HepG2 (cell line): Measurements from ENCODE around the gene RDH11. TPM values are rescaled to one million over a fixed set of nuclear protein-coding genes. Genes with fewer than 3 reads are reported as not detected.

Source experiments
- ATAC-seq: fragments of 200-7000 bp; cut with Tn5 transposase; 3 replicates; pipeline ENCODE4 v1.9.1; 2020; ENCODE audit warnings: mild to moderate bottlenecking, moderate library complexity
- BruUV-seq: library from RNA; stranded (reverse); fragments of 400-500 nt; replicated peaks from 2 replicates; lab custom pipeline; 2021; lab: Mats Ljungman, UMichigan
- CTCF ChIA-PET: fragments of 300-600 bp; formaldehyde crosslinking; extraction: SDS; loops from one replicate; lab custom pipeline; 2021; ENCODE audit warnings: low total read pairs, inconsistent platforms, low intra/inter-chr PET ratio; lab: Yijun Ruan, JAX
- POLR2A ChIA-PET: fragments of 350-600 bp; sonication (Branson Sonifier 250); formaldehyde crosslinking; loops from one replicate; lab custom pipeline; 2020; ENCODE audit warnings: antibody characterized with exemption, inconsistent platforms; lab: Yijun Ruan, JAX
- DNase-seq: peaks from one replicate; pipeline ENCODE4 v3.0.0-alpha.2; 2015; ENCODE audit warnings: low spot score
- FAIRE-seq: peaks from 3 replicates; lab custom pipeline; 2011; peaks lifted over from hg19 to GRCh38; lab: Jason Lieb, UNC
- H2AFZ ChIP-seq: one replicate; pipeline ENCODE4 v1.6.1; 2011; ENCODE audit warnings: low read length, inconsistent platforms
- H3K27ac ChIP-seq: fragments of 300-600 bp; 3 replicates; pipeline ENCODE4 v1.8.0; 2011; ENCODE audit warnings: mixed run types, mild to moderate bottlenecking, mixed read lengths, low read length, inconsistent platforms; ENCODE audit not compliant: insufficient read depth; ENCODE audit errors: extremely low read length
- H3K27me3 ChIP-seq, 2 experiments: fragments of 200-600 bp in 1 of 2; 2 replicates in 1 of 2; 3 replicates in 1 of 2; pipeline versions ENCODE4 v1.6.0 to v1.8.0; 2011; ENCODE audit warnings: low read length in 2 of 2, mild to moderate bottlenecking in 2 of 2, moderate library complexity in 2 of 2, inconsistent platforms in 1 of 2; ENCODE audit not compliant: insufficient read depth in 2 of 2, control insufficient read depth in 1 of 2
- H3K36me3 ChIP-seq, 2 experiments: fragments of 200-600 bp in 1 of 2; replicated peaks in 1 of 2; 2 replicates in 1 of 2; 3 replicates in 1 of 2; pipeline versions ENCODE4 v1.5.1 to v1.8.0; 2011; ENCODE audit warnings: low read length in 2 of 2, inconsistent platforms in 1 of 2; ENCODE audit not compliant: insufficient read depth in 2 of 2, control insufficient read depth in 1 of 2
- H3K4me1 ChIP-seq: 2 replicates; pipeline ENCODE4 v1.5.1; 2012; ENCODE audit warnings: low read length, inconsistent platforms; ENCODE audit not compliant: insufficient read depth
- H3K4me2 ChIP-seq: 2 replicates; pipeline ENCODE4 v1.6.0; 2011; ENCODE audit warnings: low read depth, low read length, inconsistent platforms
- H3K4me3 ChIP-seq, 3 experiments: fragments of 200-600 bp in 1 of 3; sonication (generic), shearing (Covaris generic) in 1 of 3; replicated peaks in 1 of 3; 2 replicates each; pipeline ENCODE4 v1.5.1; 2011 to 2016; ENCODE audit warnings: low read length in 3 of 3, inconsistent platforms in 2 of 3, low read depth in 2 of 3, mild to moderate bottlenecking in 2 of 3, control low read depth in 1 of 3, mixed read lengths in 1 of 3; ENCODE audit not compliant: insufficient read depth in 1 of 3
- H3K79me2 ChIP-seq: one replicate; pipeline ENCODE4 v1.6.1; 2011; ENCODE audit warnings: low read length, inconsistent platforms; ENCODE audit not compliant: insufficient read depth
- H3K9ac ChIP-seq: 2 replicates; pipeline ENCODE4 v1.6.0; 2011; ENCODE audit warnings: mild to moderate bottlenecking, low read depth, low read length, inconsistent platforms; ENCODE audit not compliant: insufficient read depth
- H3K9me3 ChIP-seq: 2 replicates; pipeline ENCODE4 v1.5.1; 2012; ENCODE audit warnings: mild to moderate bottlenecking, low read length
- H4K20me1 ChIP-seq: 2 replicates; pipeline ENCODE4 v1.6.0; 2011; ENCODE audit warnings: inconsistent platforms, mild to moderate bottlenecking, low read length, moderate library complexity; ENCODE audit not compliant: insufficient read depth
- CSRNP1 ChIP-seq: sonication (generic); formaldehyde crosslinking; IDR thresholded peaks from 2 replicates; pipeline ENCODE4 v1.8.1; 2023; ENCODE audit warnings: mild to moderate bottlenecking, missing genetic modification reagents
- ZNF136 ChIP-seq: sonication (generic); formaldehyde crosslinking; IDR thresholded peaks from 2 replicates; pipeline ENCODE4 v1.8.1; 2022; ENCODE audit warnings: low read depth, mild to moderate bottlenecking, moderate library complexity, missing genetic modification reagents
- ZNF737 ChIP-seq: sonication (generic); formaldehyde crosslinking; IDR thresholded peaks from 2 replicates; pipeline ENCODE4 v1.5.0; 2020; ENCODE audit warnings: missing genetic modification reagents, mild to moderate bottlenecking, borderline replicate concordance
- ZNF746 ChIP-seq: sonication (generic); formaldehyde crosslinking; IDR thresholded peaks from 2 replicates; pipeline ENCODE4 v1.8.0; 2022; ENCODE audit warnings: mild to moderate bottlenecking, missing genetic modification reagents
- WGBS: methylation state at CpG from one replicate; pipeline ENCODE4 v1.1.6; 2017; ENCODE audit warnings: low lambda C conversion rate; 5-methylcytosine and 5-hydroxymethylcytosine counted together
- in situ Hi-C: cut with HindIII; loops from 2 replicates; pipeline ENCODE4 v1.10.0; 2017; ENCODE audit warnings: low pct_unique_long_range_greater_than_20kb; ENCODE audit not compliant: extremely low pct_ligation_motif_present
- intact Hi-C: fragments of 100-400 bp; cut with micrococcal nuclease; formaldehyde crosslinking; loops from one replicate; pipeline ENCODE4 v1.10.0; 2022; ENCODE audit not compliant: unreplicated experiment
- polyA plus RNA-seq, 8 experiments: library from polyadenylated mRNA; depleted of rRNA in 3 of 8; stranded (reverse) in 7 of 8; unstranded in 1 of 8; fragments of >200 nt; fragmentation: Illumina TruSeq in 4 of 8; extraction: Trizol in 4 of 8; gene quantifications; 2 replicates each; pipeline versions ENCODE4 v1.2.1 to v1.2.3, GENCODE V29; 2011 to 2016; ENCODE audit warnings: low read depth in 4 of 8, missing spikeins in 1 of 8, mixed read lengths in 1 of 8; ENCODE audit not compliant: insufficient read depth in 1 of 8
- total RNA-seq, 5 experiments: library from RNA; depleted of rRNA; stranded (reverse); fragments of >200 nt; fragmentation: Illumina TruSeq; extraction: Trizol; gene quantifications; 2 replicates each; pipeline ENCODE4 v1.2.3, GENCODE V29; 2016; ENCODE audit warnings: low read depth in 1 of 5
- TF ChIP-seq, protein P1 (sequence below): sonication (generic); formaldehyde crosslinking; IDR thresholded peaks from 2 replicates; pipeline ENCODE4 v1.4.0; 2020; ENCODE audit warnings: missing genetic modification reagents, mild to moderate bottlenecking, borderline replicate concordance
- TF ChIP-seq, protein P2 (sequence below): sonication (generic); formaldehyde crosslinking; IDR thresholded peaks from 2 replicates; pipeline ENCODE4 v1.5.1; 2020; ENCODE audit warnings: missing genetic modification reagents, mild to moderate bottlenecking, borderline replicate concordance
- TF ChIP-seq, protein P3 (sequence below): sonication (generic); formaldehyde crosslinking; IDR thresholded peaks from 2 replicates; pipeline ENCODE4 v1.5.0; 2020; ENCODE audit warnings: mild to moderate bottlenecking, missing genetic modification reagents
- TF ChIP-seq, protein P4 (sequence below): sonication (generic); formaldehyde crosslinking; conservative IDR thresholded peaks from 2 replicates; pipeline ENCODE4 v1.8.0; 2022; ENCODE audit warnings: mild to moderate bottlenecking, moderate library complexity, missing genetic modification reagents
- TF ChIP-seq, protein P5 (sequence below): sonication (generic); formaldehyde crosslinking; IDR thresholded peaks from 2 replicates; pipeline ENCODE4; 2020; ENCODE audit warnings: missing genetic modification reagents, mild to moderate bottlenecking, borderline replicate concordance

RDH11 gene
- total and polyA plus RNA-seq, 2 of the 13 experiments (the other 11 are each of a cell fraction or from before 2014, with no cell fraction given): 106 to 131 TPM

DNA sequence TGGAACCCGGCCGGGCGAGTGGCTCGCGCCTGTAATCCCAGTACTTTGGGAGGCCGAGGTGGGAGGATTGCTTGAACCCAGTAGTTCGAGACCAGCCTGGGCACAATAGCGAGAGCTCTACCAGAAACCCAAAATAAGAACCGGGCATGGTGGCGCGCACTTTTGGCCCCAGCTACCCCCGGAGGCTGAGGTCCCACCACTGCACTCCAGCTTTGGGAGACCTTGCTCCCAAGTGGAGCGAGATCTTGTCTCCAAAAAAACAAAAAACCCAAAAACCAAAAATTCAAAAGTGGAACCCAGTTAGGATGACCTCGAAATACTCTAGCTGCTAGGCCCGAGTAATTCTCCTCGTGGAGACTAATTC lies 20.4 kb downstream of the RDH11 start:
- ATAC-seq: no peak
- H3K4me2 ChIP-seq: peak overlapping the region; percentile 90
- H3K4me3 ChIP-seq: peak overlapping the region; percentile 89 to 100 (median 95)
- TSS peak; percentile 83 for BruUV-seq
- no peaks in the 10 kb centered on the region for H3K9me3 ChIP-seq
- ChIA-PET POLR2A (interaction anchor here (0.8 to 2.0 kb wide), 5 partner anchors 12 to 75 kb away, joined by 3 to 13 read pairs (median 4); partner anchors contain the start of genes PIGH and RDH11), CTCF (interaction anchor here (1.8 kb wide), 1 partner anchor 29 kb away, joined by 7 read pairs; no protein-coding TSS in a partner anchor)
- peak overlapping the region; percentile 98 for H3K27ac ChIP-seq
- peaks cover 33% of the 10 kb centered on the region for H3K79me2 ChIP-seq
- H3K4me1 ChIP-seq: peaks cover 20% of the 10 kb centered on the region
- H3K36me3 ChIP-seq: peaks cover 10 to 30% of the 10 kb centered on the region in 2 experiments
- peak overlapping the region; percentile 99 for H3K9ac ChIP-seq
- no peaks in the 10 kb centered on the region; a peak in 1 of 5 replicates for H3K27me3 ChIP-seq
- H2AFZ ChIP-seq: no peak overlapping the region
- in situ Hi-C loops: no loop called here
- H4K20me1 ChIP-seq: peaks cover 4% of the 10 kb centered on the region; the same call in 1 of the 2 replicates
- FAIRE-seq: no peak
- WGBS: 44% methylated on average over 16 of the region's 16 CpGs
- intact Hi-C loops: loop anchor here (2.0 kb wide), 1 partner anchor 30 kb away; no protein-coding TSS in a partner anchor
- DNase-seq: no peak
- TF ChIP-seq ZNF737 (0 out of 2 replicates have a peak, but pooled peaks have one; percentile 60), CSRNP1 (CRISPR knock-in tag) (peak; percentile 27; the same call in 1 of the 2 replicates), ZNF746 (CRISPR knock-in tag) (0 out of 2 replicates have a peak, but pooled peaks have one; percentile 3), ZNF136 (CRISPR knock-in tag) (no peak)
- TF ChIP-seq, protein P1, sequence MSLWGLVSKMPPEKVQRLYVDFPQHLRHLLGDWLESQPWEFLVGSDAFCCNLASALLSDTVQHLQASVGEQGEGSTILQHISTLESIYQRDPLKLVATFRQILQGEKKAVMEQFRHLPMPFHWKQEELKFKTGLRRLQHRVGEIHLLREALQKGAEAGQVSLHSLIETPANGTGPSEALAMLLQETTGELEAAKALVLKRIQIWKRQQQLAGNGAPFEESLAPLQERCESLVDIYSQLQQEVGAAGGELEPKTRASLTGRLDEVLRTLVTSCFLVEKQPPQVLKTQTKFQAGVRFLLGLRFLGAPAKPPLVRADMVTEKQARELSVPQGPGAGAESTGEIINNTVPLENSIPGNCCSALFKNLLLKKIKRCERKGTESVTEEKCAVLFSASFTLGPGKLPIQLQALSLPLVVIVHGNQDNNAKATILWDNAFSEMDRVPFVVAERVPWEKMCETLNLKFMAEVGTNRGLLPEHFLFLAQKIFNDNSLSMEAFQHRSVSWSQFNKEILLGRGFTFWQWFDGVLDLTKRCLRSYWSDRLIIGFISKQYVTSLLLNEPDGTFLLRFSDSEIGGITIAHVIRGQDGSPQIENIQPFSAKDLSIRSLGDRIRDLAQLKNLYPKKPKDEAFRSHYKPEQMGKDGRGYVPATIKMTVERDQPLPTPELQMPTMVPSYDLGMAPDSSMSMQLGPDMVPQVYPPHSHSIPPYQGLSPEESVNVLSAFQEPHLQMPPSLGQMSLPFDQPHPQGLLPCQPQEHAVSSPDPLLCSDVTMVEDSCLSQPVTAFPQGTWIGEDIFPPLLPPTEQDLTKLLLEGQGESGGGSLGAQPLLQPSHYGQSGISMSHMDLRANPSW: 0 out of 2 replicates have a peak, but pooled peaks have one; percentile 17
- TF ChIP-seq, protein P2, sequence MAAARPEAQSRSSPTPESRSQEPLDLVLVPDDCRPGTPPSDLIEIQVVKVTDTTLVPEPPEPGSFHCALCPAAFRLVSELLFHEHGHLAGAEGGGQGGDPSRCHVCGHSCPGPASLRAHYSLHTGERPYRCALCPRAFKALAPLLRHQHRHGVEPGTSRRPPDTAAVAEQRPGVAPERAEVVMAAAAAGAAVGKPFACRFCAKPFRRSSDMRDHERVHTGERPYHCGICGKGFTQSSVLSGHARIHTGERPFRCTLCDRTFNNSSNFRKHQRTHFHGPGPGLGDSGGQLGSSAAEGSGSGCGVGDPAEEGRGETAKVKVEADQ: no peak
- TF ChIP-seq, protein P3, sequence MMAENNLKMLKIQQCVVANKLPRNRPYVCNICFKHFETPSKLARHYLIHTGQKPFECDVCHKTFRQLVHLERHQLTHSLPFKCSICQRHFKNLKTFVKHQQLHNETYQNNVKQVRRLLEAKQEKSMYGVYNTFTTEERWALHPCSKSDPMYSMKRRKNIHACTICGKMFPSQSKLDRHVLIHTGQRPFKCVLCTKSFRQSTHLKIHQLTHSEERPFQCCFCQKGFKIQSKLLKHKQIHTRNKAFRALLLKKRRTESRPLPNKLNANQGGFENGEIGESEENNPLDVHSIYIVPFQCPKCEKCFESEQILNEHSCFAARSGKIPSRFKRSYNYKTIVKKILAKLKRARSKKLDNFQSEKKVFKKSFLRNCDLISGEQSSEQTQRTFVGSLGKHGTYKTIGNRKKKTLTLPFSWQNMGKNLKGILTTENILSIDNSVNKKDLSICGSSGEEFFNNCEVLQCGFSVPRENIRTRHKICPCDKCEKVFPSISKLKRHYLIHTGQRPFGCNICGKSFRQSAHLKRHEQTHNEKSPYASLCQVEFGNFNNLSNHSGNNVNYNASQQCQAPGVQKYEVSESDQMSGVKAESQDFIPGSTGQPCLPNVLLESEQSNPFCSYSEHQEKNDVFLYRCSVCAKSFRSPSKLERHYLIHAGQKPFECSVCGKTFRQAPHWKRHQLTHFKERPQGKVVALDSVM: peak; percentile 76
- TF ChIP-seq, protein P4, sequence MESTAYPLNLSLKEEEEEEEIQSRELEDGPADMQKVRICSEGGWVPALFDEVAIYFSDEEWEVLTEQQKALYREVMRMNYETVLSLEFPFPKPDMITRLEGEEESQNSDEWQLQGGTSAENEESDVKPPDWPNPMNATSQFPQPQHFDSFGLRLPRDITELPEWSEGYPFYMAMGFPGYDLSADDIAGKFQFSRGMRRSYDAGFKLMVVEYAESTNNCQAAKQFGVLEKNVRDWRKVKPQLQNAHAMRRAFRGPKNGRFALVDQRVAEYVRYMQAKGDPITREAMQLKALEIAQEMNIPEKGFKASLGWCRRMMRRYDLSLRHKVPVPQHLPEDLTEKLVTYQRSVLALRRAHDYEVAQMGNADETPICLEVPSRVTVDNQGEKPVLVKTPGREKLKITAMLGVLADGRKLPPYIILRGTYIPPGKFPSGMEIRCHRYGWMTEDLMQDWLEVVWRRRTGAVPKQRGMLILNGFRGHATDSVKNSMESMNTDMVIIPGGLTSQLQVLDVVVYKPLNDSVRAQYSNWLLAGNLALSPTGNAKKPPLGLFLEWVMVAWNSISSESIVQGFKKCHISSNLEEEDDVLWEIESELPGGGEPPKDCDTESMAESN (CRISPR knock-in tag): 0 out of 2 replicates have a peak, but pooled peaks have one; percentile 8
- TF ChIP-seq, protein P5, sequence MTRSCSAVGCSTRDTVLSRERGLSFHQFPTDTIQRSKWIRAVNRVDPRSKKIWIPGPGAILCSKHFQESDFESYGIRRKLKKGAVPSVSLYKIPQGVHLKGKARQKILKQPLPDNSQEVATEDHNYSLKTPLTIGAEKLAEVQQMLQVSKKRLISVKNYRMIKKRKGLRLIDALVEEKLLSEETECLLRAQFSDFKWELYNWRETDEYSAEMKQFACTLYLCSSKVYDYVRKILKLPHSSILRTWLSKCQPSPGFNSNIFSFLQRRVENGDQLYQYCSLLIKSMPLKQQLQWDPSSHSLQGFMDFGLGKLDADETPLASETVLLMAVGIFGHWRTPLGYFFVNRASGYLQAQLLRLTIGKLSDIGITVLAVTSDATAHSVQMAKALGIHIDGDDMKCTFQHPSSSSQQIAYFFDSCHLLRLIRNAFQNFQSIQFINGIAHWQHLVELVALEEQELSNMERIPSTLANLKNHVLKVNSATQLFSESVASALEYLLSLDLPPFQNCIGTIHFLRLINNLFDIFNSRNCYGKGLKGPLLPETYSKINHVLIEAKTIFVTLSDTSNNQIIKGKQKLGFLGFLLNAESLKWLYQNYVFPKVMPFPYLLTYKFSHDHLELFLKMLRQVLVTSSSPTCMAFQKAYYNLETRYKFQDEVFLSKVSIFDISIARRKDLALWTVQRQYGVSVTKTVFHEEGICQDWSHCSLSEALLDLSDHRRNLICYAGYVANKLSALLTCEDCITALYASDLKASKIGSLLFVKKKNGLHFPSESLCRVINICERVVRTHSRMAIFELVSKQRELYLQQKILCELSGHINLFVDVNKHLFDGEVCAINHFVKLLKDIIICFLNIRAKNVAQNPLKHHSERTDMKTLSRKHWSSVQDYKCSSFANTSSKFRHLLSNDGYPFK (CRISPR knock-in tag): peak; percentile 7; the same call in 1 of the 2 replicates
